SJSA1 (cell line): Measurements from ENCODE around the gene C4BPA. TPM values are rescaled to one million over a fixed set of nuclear protein-coding genes. Genes with fewer than 3 reads are reported as not detected.
A peak's percentile ranks its signal among the peaks of the same experiment; 100 is the strongest.

Experiments
- DNase-seq, 2 experiments: peaks; one replicate each; pipeline ENCODE4 v3.0.0-alpha.2; 2015 to 2020; ENCODE audit warnings: low spot score in 2 of 2, low read depth in 1 of 2
- H3K27ac ChIP-seq: fragments of 250-450 bp; sonication (Bioruptor Pico); 2 replicates; pipeline ENCODE4 v1.5.1; 2020; ENCODE audit warnings: mild to moderate bottlenecking, moderate library complexity
- H3K27me3 ChIP-seq: fragments of 250-450 bp; sonication (Bioruptor Pico); replicated peaks from 2 replicates; pipeline ENCODE4 v1.5.1; 2020; ENCODE audit warnings: mild to moderate bottlenecking, moderate library complexity
- H3K36me3 ChIP-seq: fragments of 250-450 bp; sonication (Bioruptor Pico); 2 replicates; pipeline ENCODE4 v1.5.1; 2020; ENCODE audit warnings: mild to moderate bottlenecking
- H3K4me1 ChIP-seq: fragments of 250-450 bp; sonication (Bioruptor Pico); replicated peaks from 2 replicates; pipeline ENCODE4 v1.6.1; 2021; ENCODE audit warnings: mild to moderate bottlenecking
- H3K4me3 ChIP-seq: fragments of 250-450 bp; sonication (Bioruptor Pico); 2 replicates; pipeline ENCODE4 v1.5.1; 2020; ENCODE audit warnings: mild to moderate bottlenecking
- H3K9me3 ChIP-seq: fragments of 250-450 bp; sonication (Bioruptor Pico); replicated peaks from 2 replicates; pipeline ENCODE4 v1.5.1; 2020; ENCODE audit warnings: mild to moderate bottlenecking
- total RNA-seq: library from RNA; depleted of rRNA; stranded (reverse); fragments of >200 nt; shearing (Covaris generic); gene quantifications from 2 replicates; pipeline ENCODE4 v1.2.3, GENCODE V29; 2014

The C4BPA gene
- total RNA-seq, 1 experiment from 2014 or later = not detected

DNA sequence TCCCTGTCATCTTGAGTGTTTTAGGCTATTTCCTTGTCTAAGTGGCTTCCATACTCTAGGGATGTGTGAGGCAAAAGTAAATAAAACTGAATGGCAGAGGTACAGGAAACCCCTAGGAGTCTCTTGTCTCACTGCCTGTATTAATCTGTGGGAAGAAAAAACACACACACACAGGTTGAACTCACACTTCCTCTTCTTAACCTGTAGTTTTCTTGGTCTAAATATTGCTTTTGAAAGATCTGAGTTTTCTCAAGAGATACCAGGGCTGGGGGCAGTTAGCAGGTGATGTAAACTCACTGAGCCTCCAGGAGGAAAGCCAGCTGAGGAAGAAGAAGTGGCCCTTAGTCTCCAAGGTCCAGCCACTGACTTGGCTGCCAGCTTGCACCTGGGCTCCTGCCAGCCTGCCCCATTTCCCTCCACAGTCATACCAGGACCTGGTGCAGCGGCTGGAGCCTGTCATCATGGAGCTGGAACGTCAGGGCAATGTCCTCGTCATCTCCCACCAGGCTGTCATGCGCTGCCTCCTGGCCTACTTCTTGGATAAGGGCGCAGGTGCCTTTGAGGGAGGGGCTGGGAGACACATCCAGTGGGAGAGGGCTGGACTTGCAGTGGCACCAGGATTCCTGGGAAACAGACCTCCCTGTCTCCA lies 34.1 kb upstream of the C4BPA start:
- no peaks in the 10 kb centered on the region; the same call in 1 of the 2 replicates for H3K36me3 ChIP-seq
- H3K4me3 ChIP-seq = no peak overlapping the region
- H3K4me1 ChIP-seq = no peaks in the 10 kb centered on the region
- no peaks in the 10 kb centered on the region for H3K9me3 ChIP-seq
- DNase-seq = no peak
- no peaks in the 10 kb centered on the region for H3K27me3 ChIP-seq
- no peak overlapping the region for H3K27ac ChIP-seq

DNA sequence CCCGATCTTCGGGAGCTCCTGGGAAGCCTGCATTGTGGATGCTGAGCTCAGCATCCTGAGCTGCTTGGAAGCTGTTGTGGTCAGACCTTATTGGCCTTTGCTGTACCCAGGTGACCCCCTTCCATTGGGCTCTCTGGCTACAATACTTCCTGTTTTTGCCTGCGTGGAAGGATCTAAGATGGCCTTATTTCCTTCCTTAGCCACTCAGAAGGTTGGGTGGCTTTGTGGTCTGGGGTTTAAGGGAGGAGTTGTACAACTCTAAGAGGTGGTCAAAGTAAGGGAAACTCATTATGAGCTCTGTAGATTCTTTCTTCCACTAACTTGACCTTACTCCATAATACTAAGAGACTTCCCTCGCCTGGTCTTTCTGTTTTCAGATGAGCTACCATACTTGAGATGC lies 33.2 kb upstream of the C4BPA start:
- Histone ChIP-seq H3K4me1 (no peaks in the 10 kb centered on the region), H3K36me3 (no peaks in the 10 kb centered on the region; the same call in 1 of the 2 replicates), H3K27me3 (no peaks in the 10 kb centered on the region), H3K4me3 (no peak overlapping the region), H3K9me3 (no peaks in the 10 kb centered on the region), H3K27ac (no peak overlapping the region)
- DNase-seq = no peak

DNA sequence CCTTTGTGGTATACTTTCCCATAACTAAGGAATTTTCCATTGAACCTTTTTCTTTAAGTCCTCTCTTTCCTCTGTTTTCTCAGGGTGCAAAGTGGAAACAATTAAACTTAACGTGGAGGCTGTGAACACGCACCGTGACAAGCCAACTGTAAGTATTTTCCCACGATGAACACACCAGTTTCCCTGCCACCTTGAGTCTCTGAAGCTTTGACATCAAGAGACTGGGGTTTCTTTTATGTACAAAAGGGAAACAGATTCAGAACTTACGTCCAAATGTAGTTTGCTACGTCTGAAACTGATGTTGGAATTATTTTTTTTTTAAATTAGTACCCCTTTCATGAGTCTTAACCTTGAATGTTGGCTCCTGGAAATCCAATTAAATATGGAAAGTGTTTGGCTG lies 32.6 kb upstream of the C4BPA start:
- no peaks in the 10 kb centered on the region for H3K4me1 ChIP-seq
- DNase-seq = no peak
- H3K9me3 ChIP-seq = no peaks in the 10 kb centered on the region
- H3K36me3 ChIP-seq = no peaks in the 10 kb centered on the region; the same call in 1 of the 2 replicates
- no peak overlapping the region for H3K4me3 ChIP-seq
- no peak overlapping the region for H3K27ac ChIP-seq
- no peaks in the 10 kb centered on the region for H3K27me3 ChIP-seq

DNA sequence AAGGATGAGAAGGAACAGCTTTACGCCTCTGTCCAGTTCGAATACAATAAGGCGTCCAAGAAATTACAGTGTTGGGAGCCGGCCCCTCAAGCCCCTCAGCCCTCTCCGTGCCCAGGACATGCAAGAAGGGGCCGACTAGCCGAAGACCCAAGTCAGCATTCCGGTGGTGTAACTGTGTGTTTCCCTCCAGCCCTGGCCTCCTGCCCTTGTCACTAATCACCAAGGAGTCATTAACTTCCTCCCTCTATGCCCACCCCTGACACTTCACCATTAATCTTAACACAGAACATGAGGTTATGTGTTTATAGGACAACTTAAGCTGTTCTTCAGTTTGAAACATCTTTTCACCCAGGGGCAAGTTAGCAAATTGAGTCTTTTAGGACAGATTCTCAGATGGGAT lies 31.8 kb upstream of the C4BPA start:
- Histone ChIP-seq H3K4me1 (no peaks in the 10 kb centered on the region), H3K9me3 (no peaks in the 10 kb centered on the region), H3K4me3 (no peak overlapping the region), H3K27me3 (no peaks in the 10 kb centered on the region), H3K27ac (no peak overlapping the region), H3K36me3 (no peaks in the 10 kb centered on the region; the same call in 1 of the 2 replicates)
- no peak for DNase-seq

DNA sequence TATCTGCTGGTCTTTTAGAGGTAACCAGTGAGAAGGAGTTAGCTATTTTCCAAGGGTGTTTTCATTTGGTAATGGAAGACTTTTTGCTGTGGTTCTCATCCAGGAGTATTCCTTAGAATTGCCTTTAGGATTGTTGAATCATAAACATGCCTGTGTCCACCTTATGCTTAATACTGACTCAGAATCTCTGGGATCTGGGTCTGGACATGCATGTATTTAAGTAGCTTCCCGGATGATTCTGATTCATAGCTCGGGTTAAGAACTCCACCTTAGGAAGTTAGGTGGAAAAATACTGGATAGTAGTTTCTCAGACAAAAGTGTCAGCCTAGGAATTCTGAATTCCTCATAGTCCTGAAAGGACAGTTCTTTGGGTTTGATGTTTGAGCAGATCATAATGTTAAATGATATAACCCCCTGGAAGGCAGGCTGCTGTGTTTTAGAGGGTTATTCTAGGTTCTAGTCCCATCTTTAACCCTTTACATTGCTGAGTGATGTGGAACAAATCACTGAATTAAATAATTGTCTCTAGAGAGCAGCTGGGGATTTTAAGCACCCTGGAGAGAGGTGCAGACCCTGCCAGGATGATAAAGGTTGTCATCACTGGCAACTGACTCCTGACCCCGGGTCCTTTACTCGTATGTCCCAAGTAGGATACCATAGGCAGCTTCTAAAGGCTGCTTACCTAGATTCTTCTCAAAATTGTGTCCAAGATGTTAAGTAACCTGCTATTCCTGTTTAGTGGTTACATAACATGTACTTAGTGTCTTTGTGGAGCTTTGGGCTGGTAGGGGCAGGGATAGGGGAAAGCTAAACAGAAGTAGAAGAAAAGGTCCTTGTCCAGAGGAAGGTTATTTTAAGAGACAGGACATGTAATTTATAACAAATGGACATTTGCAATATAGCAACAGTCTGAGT lies 29.9 kb upstream of the C4BPA start:
- DNase-seq = no peak
- no peaks in the 10 kb centered on the region for H3K27me3 ChIP-seq

DNA sequence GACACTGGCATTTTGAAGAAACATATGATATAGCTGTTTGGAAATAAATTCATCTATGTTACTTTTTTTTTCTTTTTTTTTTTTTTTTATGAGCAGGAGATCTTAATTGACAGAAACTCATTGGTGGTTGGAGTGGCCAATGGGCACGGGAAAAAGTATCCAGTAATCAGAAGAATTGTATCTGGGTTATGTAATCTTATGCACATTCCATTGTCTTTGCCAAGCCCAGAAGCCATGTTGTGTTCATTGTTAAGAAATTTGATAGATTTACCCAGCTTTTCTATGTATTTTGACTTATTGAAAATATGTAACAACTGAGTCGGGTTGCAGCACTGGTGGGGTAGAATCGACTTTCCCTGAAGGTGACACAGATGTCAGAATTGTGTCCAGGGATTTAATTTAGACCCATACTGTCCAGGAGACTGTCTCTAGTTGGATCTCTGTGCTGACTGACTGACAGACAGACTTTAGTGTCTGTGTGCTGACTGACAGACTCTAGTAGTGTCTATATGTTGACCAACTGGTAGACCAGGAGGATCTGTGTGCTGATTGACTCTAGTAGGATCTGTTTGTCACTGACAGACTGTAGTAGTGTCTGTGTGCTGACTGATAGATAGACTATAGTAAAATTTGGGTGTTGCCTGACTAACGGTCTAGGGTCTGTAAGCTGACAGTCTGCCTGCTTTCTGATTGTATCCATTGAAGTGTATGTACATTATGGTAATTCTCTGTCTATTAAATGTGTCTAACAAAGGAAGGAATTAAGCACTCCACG lies 27.7 kb upstream of the C4BPA start:
- Histone ChIP-seq H3K4me3 (no peak overlapping the region), H3K36me3 (no peaks in the 10 kb centered on the region), H3K27ac (no peak overlapping the region), H3K27me3 (no peaks in the 10 kb centered on the region), H3K9me3 (no peaks in the 10 kb centered on the region), H3K4me1 (no peaks in the 10 kb centered on the region)
- no peak for DNase-seq

More for the DNA sequence above, 29.9 kb upstream of the C4BPA start:
- Histone ChIP-seq H3K4me3 (no peak overlapping the region), H3K4me1 (no peaks in the 10 kb centered on the region), H3K27ac (no peak overlapping the region), H3K36me3 (no peaks in the 10 kb centered on the region; the same call in 1 of the 2 replicates), H3K9me3 (no peaks in the 10 kb centered on the region)

DNA sequence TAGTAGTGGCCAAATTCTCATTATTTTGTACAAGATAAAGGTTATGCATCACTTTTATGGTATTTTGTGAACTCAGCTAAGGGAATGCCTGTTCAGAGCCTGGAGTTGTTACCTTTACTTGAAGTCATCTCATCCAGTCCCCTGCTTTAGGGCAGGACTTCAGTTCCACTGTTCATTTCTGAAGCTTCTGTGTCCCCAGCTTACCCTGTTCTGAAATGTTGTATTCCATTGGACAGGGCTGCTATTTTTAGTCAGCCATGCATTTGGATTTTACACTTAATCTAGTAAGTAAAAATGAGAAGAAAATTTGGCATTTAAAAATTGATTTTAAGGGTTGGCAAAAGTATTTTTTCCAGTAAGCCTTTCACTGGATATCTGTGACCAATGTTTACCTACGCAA lies 27.0 kb upstream of the C4BPA start:
- Histone ChIP-seq H3K9me3 (no peaks in the 10 kb centered on the region), H3K4me1 (no peaks in the 10 kb centered on the region), H3K4me3 (no peak overlapping the region), H3K27ac (no peak overlapping the region), H3K36me3 (no peaks in the 10 kb centered on the region), H3K27me3 (no peaks in the 10 kb centered on the region)
- DNase-seq = no peak

DNA sequence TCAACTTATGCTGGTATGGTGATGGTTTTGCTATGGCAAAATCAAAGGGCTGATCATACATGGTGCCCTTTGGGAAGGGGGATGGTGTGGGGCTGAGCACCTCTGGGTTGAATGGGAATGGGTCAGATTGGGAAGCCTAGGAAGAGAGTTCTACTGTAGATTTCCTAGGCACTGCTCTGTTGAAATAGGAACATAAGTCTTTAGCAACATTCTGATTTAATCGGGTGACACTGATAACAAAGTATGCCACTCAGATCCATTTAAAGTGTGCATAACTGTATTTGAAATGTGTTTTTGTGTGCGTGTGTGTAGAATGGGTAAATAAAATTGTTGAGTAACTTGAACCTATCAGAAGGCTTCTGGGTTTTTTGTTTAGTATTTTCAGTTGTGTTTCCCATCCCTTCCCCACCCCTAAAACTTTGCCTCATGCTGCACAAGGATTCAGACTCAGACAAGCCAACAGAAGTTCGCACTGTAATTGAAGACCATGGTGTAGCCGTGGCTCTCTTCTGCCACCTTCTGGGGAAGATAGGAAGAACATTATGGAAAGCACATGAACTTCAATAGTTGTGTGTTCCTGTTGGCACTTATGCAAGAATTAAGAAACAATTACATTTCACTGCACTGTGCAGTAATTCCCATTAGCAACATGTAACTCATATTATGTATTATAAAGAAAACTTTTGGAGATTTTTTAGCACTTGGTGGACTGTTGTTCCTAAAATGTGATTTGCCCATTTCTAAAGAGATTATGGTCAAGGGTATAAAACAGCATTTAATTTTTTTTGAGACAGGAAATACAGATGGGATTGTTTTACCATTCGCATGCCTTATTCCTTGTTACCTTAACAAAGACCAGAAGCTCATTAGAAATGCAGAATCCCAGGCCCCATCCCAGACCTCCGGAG lies 26.3 kb upstream of the C4BPA start:
- H3K27me3 ChIP-seq = no peaks in the 10 kb centered on the region
- no peaks in the 10 kb centered on the region for H3K9me3 ChIP-seq
- H3K4me1 ChIP-seq = no peaks in the 10 kb centered on the region
- no peak overlapping the region for H3K27ac ChIP-seq
- H3K36me3 ChIP-seq = no peaks in the 10 kb centered on the region
- DNase-seq = peak; percentile 50 to 53
- no peak overlapping the region for H3K4me3 ChIP-seq

DNA sequence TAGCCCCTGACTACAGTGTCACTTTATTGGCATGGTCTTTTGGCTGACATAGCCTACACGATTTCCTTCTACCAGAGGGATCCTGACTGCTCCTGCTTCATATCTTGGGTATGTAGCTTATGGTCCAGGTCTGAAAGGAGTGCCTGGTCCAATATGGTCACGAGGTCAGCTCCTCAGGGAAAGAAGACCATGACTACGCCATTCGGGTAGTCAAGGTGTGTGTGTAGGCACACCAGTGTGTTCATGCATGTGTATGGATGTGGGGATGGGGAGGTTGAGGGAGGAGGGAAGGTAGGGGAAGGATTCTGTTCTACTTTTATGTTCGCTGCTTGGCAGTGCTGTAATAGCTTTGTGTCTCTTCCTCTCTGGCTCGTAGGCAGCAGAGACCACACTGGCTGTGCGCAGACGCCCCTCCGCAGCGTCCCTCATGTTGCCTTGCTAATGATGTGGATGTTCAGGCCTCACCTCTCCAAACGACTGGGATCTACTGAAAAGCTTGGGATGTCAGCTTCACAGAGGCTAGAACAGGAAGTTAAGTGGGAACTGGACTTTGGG lies 25.4 kb upstream of the C4BPA start:
- H3K27me3 ChIP-seq = no peaks in the 10 kb centered on the region
- H3K9me3 ChIP-seq = no peaks in the 10 kb centered on the region
- no peaks in the 10 kb centered on the region for H3K36me3 ChIP-seq
- no peak for DNase-seq
- no peak overlapping the region for H3K27ac ChIP-seq
- no peak overlapping the region for H3K4me3 ChIP-seq
- no peaks in the 10 kb centered on the region for H3K4me1 ChIP-seq

DNA sequence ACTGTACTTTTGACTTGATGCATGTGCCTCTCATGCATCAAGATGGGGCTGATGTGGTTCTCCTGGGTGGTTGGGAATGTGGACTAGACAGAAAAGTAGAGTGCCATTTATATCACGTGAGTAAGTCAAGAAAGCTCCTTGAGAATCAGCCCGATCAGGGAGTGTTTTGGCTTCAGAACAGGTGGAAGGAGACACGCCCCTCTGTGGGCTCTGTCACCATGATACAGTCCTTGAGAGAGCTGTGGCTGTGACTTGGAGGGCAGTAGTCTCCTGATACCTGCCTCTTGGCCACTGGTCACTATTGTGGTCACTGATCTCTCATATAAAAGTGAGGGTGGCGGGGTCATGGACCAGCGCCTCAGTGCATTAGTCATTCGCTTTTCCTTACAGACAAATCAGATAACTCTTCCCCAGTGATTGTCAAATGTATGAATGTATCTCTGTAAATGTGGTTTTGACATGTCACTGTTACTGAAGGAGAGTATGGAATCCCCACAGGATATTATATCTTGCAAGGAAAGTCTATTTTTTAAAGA lies 24.3 kb upstream of the C4BPA start:
- H3K27ac ChIP-seq = no peak overlapping the region
- no peak overlapping the region for H3K4me3 ChIP-seq
- H3K36me3 ChIP-seq = no peaks in the 10 kb centered on the region
- no peaks in the 10 kb centered on the region; the same call in 1 of the 2 replicates for H3K4me1 ChIP-seq
- no peaks in the 10 kb centered on the region for H3K9me3 ChIP-seq
- no peak for DNase-seq
- H3K27me3 ChIP-seq = no peaks in the 10 kb centered on the region

DNA sequence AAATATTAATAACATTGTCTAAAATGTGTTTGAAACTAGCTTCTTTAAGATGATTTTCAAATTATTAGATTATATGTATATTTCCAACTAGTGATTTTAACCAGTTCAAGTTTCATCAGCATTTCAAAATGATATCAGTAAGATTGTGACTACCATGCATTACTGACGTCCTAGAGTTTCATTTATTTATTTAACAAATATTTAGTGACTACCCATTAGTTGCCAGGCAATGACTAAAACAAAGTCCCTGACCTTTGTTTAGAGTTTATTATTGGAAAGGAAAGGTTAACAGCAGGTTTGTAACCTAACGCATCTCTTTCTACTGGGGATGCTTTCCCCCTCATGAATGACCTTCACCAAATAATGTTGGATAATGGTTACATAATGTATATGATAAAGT lies 22.9 kb upstream of the C4BPA start:
- no peak overlapping the region for H3K27ac ChIP-seq
- no peaks in the 10 kb centered on the region for H3K36me3 ChIP-seq
- no peak for DNase-seq
- no peaks in the 10 kb centered on the region; the same call in 1 of the 2 replicates for H3K4me1 ChIP-seq
- no peaks in the 10 kb centered on the region for H3K9me3 ChIP-seq
- no peak overlapping the region for H3K4me3 ChIP-seq
- H3K27me3 ChIP-seq = no peaks in the 10 kb centered on the region

DNA sequence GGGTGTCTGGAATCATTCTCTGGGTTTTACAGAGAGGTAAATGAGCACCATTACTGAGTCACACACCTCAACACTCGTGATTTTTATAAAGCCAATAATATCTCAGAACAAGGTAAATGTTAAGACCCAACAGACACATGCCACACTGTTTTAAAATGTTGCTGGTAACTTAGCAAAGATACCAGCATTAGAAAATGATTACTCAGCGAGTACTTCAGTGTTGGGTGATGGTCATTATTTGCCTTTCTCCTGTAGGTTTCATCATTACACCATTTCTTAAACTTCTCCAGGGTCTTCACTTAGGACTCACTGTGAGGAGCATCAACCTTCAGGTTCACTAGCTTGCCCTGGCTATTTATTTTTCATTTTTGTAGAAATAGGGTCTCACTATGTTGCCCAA lies 22.2 kb upstream of the C4BPA start:
- H3K27me3 ChIP-seq = no peaks in the 10 kb centered on the region

More for the DNA sequence above, 22.2 kb upstream of the C4BPA start:
- Histone ChIP-seq H3K27ac (no peak overlapping the region), H3K9me3 (no peaks in the 10 kb centered on the region), H3K4me3 (no peak overlapping the region), H3K4me1 (no peaks in the 10 kb centered on the region; the same call in 1 of the 2 replicates), H3K36me3 (no peaks in the 10 kb centered on the region)
- no peak for DNase-seq
